HFF-Myc (cell line): ENCODE results near the gene ZNF827.

ENCODE experiments used
- DNase-seq: peaks from one replicate; pipeline ENCODE4 v3.0.0-alpha.2; 2011; ENCODE audit warnings: low read depth; ENCODE audit errors: extremely low read depth
- H3K4me3 ChIP-seq: replicated peaks from 2 replicates; pipeline ENCODE4 v1.5.1; 2011; ENCODE audit warnings: low read depth, mild to moderate bottlenecking, control low read depth, low read length
- CTCF ChIP-seq: IDR thresholded peaks from 2 replicates; pipeline ENCODE4 v1.5.1; 2012; ENCODE audit warnings: mild to moderate bottlenecking, low read depth, low read length, control low read depth; ENCODE audit errors: missing control alignments

ZNF827 gene

GRCh38 chr4:145934434-145935047, 4.1 kb downstream of the ZNF827 start:
- TF ChIP-seq CTCF, result no peak
- no peak overlapping the region for H3K4me3 ChIP-seq
- no peak for DNase-seq

DNA sequence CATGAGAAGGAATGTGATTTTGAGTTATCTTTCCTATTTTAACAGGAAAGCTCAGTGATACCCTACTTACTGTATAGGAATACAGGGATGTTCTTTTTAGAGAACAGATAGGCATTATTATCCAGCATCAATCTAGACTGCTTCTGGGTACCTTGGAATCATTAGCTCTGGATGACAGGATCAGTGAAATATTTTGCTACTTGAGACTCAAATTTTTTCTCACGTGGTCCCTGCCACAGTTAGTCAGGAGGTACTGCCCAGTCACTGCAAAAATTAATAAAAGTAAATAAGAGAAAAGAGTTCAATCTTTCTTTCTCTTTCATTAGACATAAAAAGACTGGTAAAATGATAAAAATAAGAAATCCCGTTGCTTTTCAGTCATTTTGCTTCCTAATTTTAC, 5.5 kb downstream of the ZNF827 start:
- no peak for DNase-seq
- no peak overlapping the region for H3K4me3 ChIP-seq
- TF ChIP-seq CTCF, result no peak

DNA sequence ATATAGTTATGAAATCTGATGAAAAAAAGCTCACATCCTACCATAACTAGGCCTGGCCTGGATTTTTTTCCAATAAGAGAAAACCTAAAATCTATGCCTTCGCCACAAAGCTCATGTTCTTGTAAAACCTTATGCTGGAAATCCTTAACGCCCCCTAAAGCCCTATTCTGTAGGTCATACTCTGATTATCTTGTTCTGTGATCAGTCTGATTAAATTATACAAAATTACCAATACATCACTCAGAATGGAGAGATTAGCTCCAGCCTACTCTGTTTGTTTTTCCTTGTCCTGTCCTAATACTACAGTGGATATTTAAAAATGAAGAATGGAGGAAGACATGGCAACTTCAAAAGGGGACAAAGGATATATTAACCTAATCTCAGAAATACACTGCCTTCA, 7.2 kb downstream of the ZNF827 start:
- no peak for TF ChIP-seq CTCF
- no peak overlapping the region for H3K4me3 ChIP-seq
- DNase-seq, result no peak

DNA sequence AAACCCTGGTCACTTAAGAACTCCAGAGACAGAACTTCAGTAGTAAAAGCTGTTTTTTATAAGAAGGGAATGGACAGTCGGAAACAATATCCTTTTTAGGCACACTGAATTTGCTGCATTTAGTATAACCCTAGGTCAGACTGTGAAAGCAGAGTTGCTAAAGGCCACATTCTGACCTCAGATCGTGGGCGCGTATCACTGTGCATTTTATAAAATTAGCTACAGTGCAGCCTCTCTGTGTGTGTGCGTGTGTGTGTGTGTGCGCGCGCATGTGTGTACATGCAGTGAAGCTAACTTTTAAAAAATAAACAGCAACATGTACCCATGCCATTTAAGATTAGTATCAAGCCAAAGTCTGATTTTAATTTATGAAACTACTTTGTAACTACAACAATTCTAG, 8.0 kb downstream of the ZNF827 start:
- no peak overlapping the region for H3K4me3 ChIP-seq
- no peak for TF ChIP-seq CTCF
- no peak for DNase-seq

- DNase-seq, result no peak
- no peak for TF ChIP-seq CTCF
- H3K4me3 ChIP-seq, result no peak overlapping the region
Observed at GRCh38 chr4:145929415-145930178, 9.0 kb downstream of the ZNF827 start.

DNA sequence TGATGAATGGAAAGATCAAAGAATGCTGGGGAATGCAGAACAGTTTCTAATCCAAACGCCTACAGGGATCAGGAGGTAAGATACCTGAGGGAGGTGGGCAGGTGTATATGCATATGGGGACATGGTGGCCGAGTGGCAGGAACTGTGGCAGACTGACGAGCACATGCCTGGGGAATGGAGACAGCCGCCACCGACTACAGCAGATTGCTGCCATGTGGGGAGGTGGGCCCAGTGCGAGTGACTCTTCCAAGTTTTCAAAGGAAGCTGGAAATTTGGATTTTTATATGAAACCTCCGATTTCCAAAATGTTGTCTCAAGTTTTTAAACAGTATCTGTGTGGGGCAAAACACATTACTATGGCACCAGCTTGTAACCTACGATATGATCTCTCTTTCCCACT, 9.9 kb downstream of the ZNF827 start:
- no peak overlapping the region for H3K4me3 ChIP-seq
- DNase-seq, result no peak
- no peak for TF ChIP-seq CTCF
